Globus pallidus (tissue), 1 donor: ENCODE data around the gene ACCSL.

Experiments
- DNase-seq: peaks from one replicate; pipeline ENCODE4 v3.0.0-alpha.2; 2015; ENCODE audit warnings: low spot score

Gene ACCSL

GRCh38 chr11:44018829-44019228 lies 29.0 kb upstream of the ACCSL start:
- DNase-seq: no peak

- DNase-seq: no peak
Observed at GRCh38 chr11:44024977-44025376, 22.8 kb upstream of the ACCSL start.

DNA sequence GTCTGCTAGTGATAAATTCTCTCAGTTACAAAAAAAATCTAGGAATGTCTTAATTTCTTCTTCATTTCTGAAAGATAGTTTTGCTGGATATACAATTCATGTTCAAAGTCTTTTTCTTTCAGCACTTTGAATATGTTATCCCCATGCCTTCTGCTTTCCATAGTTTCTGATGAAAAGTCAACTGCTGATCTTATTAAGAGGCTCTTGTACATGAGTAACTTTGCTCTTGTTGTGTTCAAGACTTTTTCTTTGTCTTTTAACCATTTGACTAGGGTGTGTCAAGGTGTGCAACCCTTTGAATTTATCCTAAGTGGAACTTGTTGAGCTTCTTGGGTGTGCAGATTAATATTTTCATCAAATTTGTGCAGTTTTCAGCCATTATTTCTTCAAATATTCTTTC lies 22.1 kb upstream of the ACCSL start:
- no peak for DNase-seq

- DNase-seq: no peak
Observed at GRCh38 chr11:44028401-44028800, 19.4 kb upstream of the ACCSL start.

DNA sequence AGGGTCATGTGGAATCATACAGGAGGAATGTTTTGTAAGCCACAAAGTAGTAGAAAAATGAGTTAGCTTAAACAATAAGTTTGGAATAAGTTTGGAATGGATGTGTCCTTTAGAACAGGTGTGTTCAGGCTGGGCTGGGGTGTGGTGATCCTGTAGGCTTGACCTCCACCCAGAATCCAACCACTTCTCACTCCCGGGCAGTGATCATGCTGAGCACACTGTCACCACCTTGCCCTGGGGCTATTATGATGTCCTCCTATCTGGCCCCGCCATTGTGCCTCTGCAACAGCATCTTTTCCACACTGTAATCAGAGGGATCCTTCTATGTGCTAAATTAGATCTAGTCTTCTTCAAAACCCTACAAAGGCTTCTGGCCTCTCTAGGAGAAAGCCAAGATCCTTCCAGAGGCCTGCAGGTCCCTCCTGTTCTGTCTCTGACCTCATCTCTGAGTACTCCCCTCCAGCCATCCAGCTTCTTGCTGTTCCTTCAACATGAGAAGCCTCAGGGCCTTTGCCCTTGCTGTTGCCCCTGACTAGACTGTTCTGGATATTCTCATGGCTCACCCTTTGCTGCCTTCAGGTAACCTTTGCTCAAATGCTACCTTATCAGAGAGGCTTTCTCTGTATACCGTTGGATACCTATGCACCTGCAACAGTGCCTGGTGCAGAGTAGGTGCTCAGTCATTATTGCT lies 18.8 kb upstream of the ACCSL start:
- DNase-seq: no peak

GRCh38 chr11:44029507-44029845 lies 18.3 kb upstream of the ACCSL start:
- no peak for DNase-seq

- DNase-seq: no peak
Observed at GRCh38 chr11:44029977-44030911, 17.5 kb upstream of the ACCSL start.

GRCh38 chr11:44030996-44031395 lies 16.8 kb upstream of the ACCSL start:
- DNase-seq: no peak

DNA sequence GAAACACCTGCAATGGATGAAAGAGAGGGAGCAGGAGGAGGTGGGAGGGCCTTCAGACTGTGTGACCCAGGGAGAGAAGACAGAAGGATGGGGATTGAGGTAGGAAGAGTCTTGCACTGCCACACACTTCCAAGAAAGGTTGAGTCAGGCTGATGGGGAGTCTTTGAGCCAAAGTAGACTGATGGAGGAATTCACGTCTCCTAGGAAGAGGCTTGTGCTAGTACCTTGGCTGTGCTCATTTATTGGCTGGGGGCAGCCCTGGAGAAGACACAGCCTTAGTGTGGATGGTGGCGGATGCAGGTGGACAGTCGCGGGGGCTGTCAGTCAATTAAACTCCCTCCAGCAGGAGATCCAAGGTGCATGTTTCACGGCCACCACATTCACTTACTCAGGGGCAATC lies 16.2 kb upstream of the ACCSL start:
- DNase-seq: no peak

GRCh38 chr11:44032299-44033085 lies 15.3 kb upstream of the ACCSL start:
- peak; percentile 70 for DNase-seq

- DNase-seq: peak; percentile 96
Observed at GRCh38 chr11:44033411-44033850, 14.3 kb upstream of the ACCSL start.

DNA sequence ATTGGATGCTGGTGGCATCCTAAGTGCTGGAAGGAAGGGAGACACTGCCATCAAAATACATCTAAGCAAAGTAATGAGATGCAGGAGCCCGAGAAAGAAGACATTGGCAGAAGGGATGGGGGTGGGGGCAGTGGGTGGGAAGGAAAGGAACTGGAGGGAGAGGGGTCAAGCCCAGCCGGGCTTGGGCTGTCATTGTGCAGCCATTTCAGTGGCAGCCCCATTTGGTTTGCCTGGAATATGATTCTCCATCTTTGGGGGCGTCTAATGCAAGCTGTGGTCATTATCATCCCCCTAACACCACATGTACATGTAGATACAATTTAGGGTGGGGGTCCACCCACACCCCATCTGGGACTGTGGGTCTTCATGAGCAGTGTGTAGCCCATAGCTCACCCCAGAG lies 13.9 kb upstream of the ACCSL start:
- no peak for DNase-seq

GRCh38 chr11:44034639-44035038 lies 13.1 kb upstream of the ACCSL start:
- no peak for DNase-seq

DNA sequence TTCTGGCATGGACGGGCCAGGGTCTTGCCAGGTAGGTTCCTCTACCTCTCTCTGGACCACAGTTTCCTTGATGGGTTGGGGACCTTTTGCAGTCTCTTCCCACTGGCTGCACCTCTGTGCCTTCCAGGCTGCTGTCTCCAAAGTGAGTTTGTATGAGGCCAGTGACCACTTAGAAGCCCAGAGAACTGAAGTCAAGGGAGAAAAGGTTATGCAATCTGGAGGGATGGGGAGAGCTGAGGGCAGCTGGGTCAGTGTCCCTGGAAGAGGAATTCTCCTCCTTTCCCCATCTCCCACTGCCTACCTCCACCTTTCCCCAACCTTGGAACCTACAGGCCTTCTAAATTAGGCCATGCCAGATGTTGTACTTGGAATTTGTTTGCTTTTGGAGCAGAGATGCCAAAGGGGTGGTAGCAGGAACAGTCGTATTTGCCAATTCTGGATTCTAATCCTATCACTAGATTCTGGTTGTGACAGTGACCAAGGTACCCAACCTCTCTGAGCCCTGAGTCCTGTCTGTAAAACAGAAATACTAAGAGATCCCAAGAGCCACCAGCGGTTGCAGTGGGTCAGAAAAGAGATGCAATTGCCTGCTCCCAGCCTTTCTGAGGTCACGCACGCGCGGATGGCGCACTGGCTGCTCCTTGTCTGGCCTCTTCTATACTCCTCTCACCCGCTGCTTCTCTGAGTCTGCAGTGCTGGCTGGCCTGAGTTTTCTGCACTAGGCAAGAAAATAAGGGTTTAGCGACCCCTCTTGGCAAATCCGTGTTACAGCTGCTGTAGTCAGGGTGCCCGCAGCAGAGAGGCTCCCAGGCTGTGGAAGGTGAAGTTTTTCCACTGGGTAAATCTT lies 10.7 kb upstream of the ACCSL start:
- DNase-seq: peak; percentile 91

- DNase-seq: no peak
Observed at GRCh38 chr11:44037658-44037998, 10.2 kb upstream of the ACCSL start.

- DNase-seq: no peak
Observed at GRCh38 chr11:44043157-44043556, 4.6 kb upstream of the ACCSL start.

DNA sequence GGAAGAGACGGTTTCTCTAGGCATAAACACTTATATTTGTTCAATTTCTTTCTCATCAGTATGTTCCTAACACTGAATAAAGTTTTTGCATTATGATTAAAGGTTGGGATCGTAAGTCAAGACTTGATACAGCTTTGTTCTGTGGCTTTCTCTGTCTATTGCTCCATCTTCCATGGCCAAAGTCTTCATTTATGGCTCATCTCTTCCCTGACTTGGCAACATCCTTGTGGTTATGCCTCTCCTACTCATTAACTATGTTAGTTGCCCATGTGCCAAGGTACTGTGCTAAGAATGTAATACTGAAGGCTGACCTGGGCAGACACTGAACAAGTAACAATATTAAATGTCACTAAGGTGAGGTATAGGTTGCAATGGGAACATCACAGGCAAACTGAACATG lies 1.6 kb upstream of the ACCSL start:
- no peak for DNase-seq

DNA sequence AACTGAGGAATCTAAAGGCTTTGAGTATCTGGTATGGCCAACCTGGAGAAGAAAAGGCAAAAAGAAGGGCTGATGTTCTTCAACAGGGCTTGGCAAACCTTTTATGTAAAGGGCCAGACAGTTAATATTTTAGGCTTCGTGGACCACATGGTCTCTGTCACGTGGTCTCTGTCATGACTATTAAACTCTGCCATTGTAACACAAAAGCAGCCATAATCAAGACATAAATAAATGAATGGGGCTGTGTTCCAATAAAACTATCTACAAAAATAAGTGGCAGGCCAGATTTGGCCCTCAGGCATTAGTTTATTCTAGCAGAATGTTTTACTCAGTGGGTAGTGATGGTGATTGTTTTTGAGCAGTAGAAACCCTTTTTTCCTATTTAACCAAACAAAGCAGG lies 483 bp upstream of the ACCSL start:
- no peak for DNase-seq

GRCh38 chr11:44049832-44050231 lies 2.1 kb downstream of the ACCSL start:
- DNase-seq: no peak

DNA sequence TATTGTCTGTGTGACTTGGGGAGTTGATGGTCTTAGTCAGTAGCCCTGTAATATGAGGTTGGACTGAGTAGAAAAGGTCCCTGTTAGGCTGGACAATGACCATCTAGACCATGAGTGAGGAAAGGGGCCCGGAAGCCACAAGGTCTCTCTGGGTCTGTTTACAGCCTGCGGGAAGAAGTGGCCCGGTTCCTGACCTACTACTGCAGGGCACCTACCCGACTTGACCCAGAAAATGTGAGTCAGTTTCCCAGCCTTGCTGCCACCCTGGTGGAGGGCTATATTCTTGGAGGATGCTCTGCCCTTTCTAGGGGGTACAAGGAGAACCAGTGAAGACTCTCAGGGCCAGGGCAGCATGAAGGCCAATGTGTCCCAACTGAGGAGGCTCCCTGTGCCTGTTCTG lies 3.4 kb downstream of the ACCSL start:
- DNase-seq: no peak

DNA sequence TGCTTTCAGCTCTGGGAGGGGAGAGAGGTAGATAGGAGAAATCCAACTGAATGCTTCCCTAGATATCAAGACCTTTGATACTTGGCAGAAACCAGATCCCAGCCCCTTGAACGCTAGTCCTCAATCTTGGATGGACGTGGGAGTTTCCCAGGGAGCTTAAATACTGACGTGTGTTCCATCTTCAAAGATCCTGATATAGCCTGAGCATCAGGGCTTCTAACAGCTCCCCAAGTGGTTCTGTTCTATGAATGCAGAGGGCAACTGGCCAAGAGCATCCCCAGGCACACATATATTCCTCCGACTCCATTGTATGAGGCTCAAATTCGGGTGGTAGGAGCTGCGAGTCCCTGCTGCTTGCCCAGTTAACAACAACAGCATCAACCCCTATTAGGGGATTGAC lies 9.6 kb downstream of the ACCSL start:
- no peak for DNase-seq

- DNase-seq: no peak
Observed at GRCh38 chr11:44058275-44058674, 10.5 kb downstream of the ACCSL start.
